K562 (cell line): ENCODE data around the gene FA2H. TPM values are rescaled to one million over a fixed set of nuclear protein-coding genes. Genes with fewer than 3 reads are reported as not detected.

Experiments used
- BHLHE40 ChIP-seq: IDR thresholded peaks from 2 replicates; pipeline ENCODE4 v1.6.1; 2011; ENCODE audit warnings: low read length, improper control_type of control experiment
- BRD9 ChIP-seq: fragments of 450-650 bp; IDR thresholded peaks from 2 replicates; pipeline ENCODE4 v1.6.1; 2018; ENCODE audit warnings: low read depth; ENCODE audit not compliant: partially characterized antibody
- BRF1 ChIP-seq: IDR thresholded peaks from 3 replicates; pipeline ENCODE4 v1.6.1; 2011; ENCODE audit warnings: borderline replicate concordance, mild to moderate bottlenecking; ENCODE audit not compliant: insufficient read length; ENCODE audit errors: extremely low read depth
- CC2D1A ChIP-seq: fragments of 450-650 bp; IDR thresholded peaks from 2 replicates; pipeline ENCODE4 v1.6.1; 2017; ENCODE audit warnings: mild to moderate bottlenecking
- CTBP1 ChIP-seq: fragments of 450-650 bp; IDR thresholded peaks from 2 replicates; pipeline ENCODE4 v1.6.1; 2016; ENCODE audit warnings: borderline replicate concordance
- DACH1 ChIP-seq: fragments of 450-650 bp; IDR thresholded peaks from 2 replicates; pipeline ENCODE4 v1.6.1; 2018; ENCODE audit not compliant: partially characterized antibody
- E2F5 ChIP-seq: sonication (generic); formaldehyde crosslinking; IDR thresholded peaks from 2 replicates; pipeline ENCODE4 v1.8.0; 2022; ENCODE audit warnings: mild to moderate bottlenecking, missing genetic modification reagents
- HMG20B ChIP-seq: fragments of 250-450 bp; sonication (Bioruptor Pico); IDR thresholded peaks from 2 replicates; pipeline ENCODE4 v1.5.0; 2021; ENCODE audit warnings: mild to moderate bottlenecking
- MECOM ChIP-seq: fragments of 250-450 bp; sonication (Bioruptor Pico); IDR thresholded peaks from 2 replicates; pipeline ENCODE4 v1.8.0; 2022; ENCODE audit warnings: inconsistent platforms
- NCOA1 ChIP-seq: fragments of 450-650 bp; IDR thresholded peaks from 2 replicates; pipeline ENCODE4 v1.6.1; 2016; ENCODE audit warnings: low read depth
- POLR2AphosphoS2 ChIP-seq: IDR thresholded peaks from 2 replicates; pipeline ENCODE4 v1.6.1; 2012; ENCODE audit warnings: low read length, improper control_type of control experiment
- POLR3G ChIP-seq: IDR thresholded peaks from 2 replicates; pipeline ENCODE4 v1.6.1; 2011; ENCODE audit not compliant: insufficient read length, insufficient replicate concordance; ENCODE audit errors: extremely low read depth
- TCF7 ChIP-seq: sonication (generic); IDR thresholded peaks from 2 replicates; pipeline ENCODE4 v1.6.1; 2016; ENCODE audit warnings: antibody characterized with exemption, borderline replicate concordance
- TFAP4 ChIP-seq: sonication (generic); formaldehyde crosslinking; IDR thresholded peaks from 2 replicates; pipeline ENCODE4 v1.8.0; 2022; ENCODE audit warnings: missing genetic modification reagents, mild to moderate bottlenecking, moderate library complexity, borderline replicate concordance
- ZBTB8A ChIP-seq: fragments of 450-650 bp; IDR thresholded peaks from 2 replicates; pipeline ENCODE4 v1.6.1; 2018; ENCODE audit warnings: mild to moderate bottlenecking, moderate library complexity; ENCODE audit not compliant: partially characterized antibody
- ZNF384 ChIP-seq: IDR thresholded peaks from 2 replicates; pipeline ENCODE4 v1.6.1; 2012; ENCODE audit warnings: low read depth, low read length, improper control_type of control experiment
- ZNF695 ChIP-seq: fragments of 450-650 bp; formaldehyde crosslinking; IDR thresholded peaks from 2 replicates; pipeline ENCODE4 v1.4.0; 2020; ENCODE audit warnings: mild to moderate bottlenecking, moderate library complexity
- ZNF764 ChIP-seq: fragments of 250-450 bp; sonication (Bioruptor Pico); IDR thresholded peaks from 2 replicates; pipeline ENCODE4 v1.4.0; 2020; ENCODE audit warnings: low read depth, mild to moderate bottlenecking, moderate library complexity
- polyA plus RNA-seq, 8 experiments: library from polyadenylated mRNA; depleted of rRNA in 4 of 8; stranded (reverse) in 5 of 8; unstranded in 3 of 8; fragments of >200 nt; fragmentation: Nextera tagmentation in 2 of 8; fragmentation: Illumina TruSeq in 1 of 8; extraction: Ambion mirVana in 2 of 8; extraction: Trizol in 1 of 8; gene quantifications; 2 replicates each; pipeline versions ENCODE4 v1.2.1 to v1.2.3, GENCODE V29; 2011 to 2014; ENCODE audit warnings: inconsistent platforms in 1 of 8, missing spikeins in 1 of 8
- total RNA-seq, 7 experiments: library from RNA; depleted of rRNA in 6 of 7; stranded (reverse); fragments of >200 nt in 6 of 7; fragmentation: Illumina TruSeq in 2 of 7; extraction: Trizol in 2 of 7; gene quantifications; 2 replicates each; pipeline versions ENCODE4 v1.2.1 to v1.2.3, GENCODE V29; 2011 to 2021; ENCODE audit warnings: low replicate concordance in 1 of 7
- TF ChIP-seq, protein P1 (sequence below): fragments of 450-650 bp; formaldehyde crosslinking; conservative IDR thresholded peaks from 2 replicates; pipeline ENCODE4 v1.4.0; 2022; ENCODE audit warnings: mild to moderate bottlenecking, missing genetic modification characterization
- TF ChIP-seq, protein P2 (sequence below): fragments of 150-350 bp; conservative IDR thresholded peaks from 2 replicates; pipeline ENCODE4 v1.6.1; 2014; ENCODE audit warnings: low read length
- TF ChIP-seq, protein P3 (sequence below): fragments of 450-650 bp; IDR thresholded peaks from 2 replicates; pipeline ENCODE4 v1.6.1; 2016; ENCODE audit warnings: low read depth, mild to moderate bottlenecking, moderate library complexity

Gene FA2H
- total and polyA plus RNA-seq, 9 of the 15 experiments (the other 6 are each of a cell fraction or from before 2014, with no cell fraction given): not detected

DNA sequence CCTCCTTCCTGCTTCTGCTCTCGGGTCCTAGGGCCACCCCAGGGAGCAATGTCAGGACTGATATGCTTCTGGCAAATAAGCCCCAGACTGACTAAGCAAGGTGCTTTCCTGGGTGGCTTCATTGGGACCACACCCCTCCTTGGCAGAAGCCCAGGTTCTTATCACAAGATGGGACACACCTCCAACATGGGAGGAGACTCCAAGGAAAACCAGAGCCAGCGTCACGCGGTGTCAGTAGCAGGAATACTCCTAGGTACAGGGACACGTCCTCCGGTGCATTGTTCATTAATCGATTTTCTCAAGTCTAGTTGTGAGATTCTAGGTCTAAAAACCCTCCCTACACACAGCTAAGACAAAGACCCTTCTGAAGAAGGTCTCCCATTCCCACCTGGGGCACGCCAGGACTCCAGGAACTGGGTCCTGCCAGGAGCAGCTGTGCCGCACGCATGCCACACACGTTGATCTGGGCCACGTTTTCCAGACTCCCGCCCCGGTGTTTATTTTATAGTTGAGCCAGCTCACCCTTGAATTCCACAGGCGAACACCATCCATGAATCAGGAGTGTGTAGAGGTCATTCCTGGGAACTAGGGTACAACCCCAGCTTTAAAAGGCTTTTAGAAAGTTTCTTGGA is 30.8 kb downstream of the FA2H start (continued):
- no peak for TF ChIP-seq ZNF695
- TF ChIP-seq TCF7: no peak
- TF ChIP-seq, protein P1, sequence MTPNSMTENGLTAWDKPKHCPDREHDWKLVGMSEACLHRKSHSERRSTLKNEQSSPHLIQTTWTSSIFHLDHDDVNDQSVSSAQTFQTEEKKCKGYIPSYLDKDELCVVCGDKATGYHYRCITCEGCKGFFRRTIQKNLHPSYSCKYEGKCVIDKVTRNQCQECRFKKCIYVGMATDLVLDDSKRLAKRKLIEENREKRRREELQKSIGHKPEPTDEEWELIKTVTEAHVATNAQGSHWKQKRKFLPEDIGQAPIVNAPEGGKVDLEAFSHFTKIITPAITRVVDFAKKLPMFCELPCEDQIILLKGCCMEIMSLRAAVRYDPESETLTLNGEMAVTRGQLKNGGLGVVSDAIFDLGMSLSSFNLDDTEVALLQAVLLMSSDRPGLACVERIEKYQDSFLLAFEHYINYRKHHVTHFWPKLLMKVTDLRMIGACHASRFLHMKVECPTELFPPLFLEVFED: no peak
- TF ChIP-seq TFAP4 (CRISPR knock-in tag): no peak
- no peak for TF ChIP-seq DACH1
- TF ChIP-seq BHLHE40: no peak
- TF ChIP-seq E2F5 (CRISPR knock-in tag): no peak
- peak; percentile 90; the same call in 1 of the 2 replicates for TF ChIP-seq CTBP1
- no peak for TF ChIP-seq BRD9
- TF ChIP-seq CC2D1A: no peak
- TF ChIP-seq, protein P2, sequence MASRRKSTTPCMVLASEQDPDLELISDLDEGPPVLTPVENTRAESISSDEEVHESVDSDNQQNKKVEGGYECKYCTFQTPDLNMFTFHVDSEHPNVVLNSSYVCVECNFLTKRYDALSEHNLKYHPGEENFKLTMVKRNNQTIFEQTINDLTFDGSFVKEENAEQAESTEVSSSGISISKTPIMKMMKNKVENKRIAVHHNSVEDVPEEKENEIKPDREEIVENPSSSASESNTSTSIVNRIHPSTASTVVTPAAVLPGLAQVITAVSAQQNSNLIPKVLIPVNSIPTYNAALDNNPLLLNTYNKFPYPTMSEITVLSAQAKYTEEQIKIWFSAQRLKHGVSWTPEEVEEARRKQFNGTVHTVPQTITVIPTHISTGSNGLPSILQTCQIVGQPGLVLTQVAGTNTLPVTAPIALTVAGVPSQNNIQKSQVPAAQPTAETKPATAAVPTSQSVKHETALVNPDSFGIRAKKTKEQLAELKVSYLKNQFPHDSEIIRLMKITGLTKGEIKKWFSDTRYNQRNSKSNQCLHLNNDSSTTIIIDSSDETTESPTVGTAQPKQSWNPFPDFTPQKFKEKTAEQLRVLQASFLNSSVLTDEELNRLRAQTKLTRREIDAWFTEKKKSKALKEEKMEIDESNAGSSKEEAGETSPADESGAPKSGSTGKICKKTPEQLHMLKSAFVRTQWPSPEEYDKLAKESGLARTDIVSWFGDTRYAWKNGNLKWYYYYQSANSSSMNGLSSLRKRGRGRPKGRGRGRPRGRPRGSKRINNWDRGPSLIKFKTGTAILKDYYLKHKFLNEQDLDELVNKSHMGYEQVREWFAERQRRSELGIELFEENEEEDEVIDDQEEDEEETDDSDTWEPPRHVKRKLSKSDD: no peak
- TF ChIP-seq NCOA1: no peak
- no peak for TF ChIP-seq POLR2AphosphoS2
- TF ChIP-seq ZNF384: no peak
- TF ChIP-seq MECOM (CRISPR knock-in tag): no peak
- TF ChIP-seq ZBTB8A: no peak
- no peak for TF ChIP-seq HMG20B (CRISPR knock-in tag)
- TF ChIP-seq BRF1: no peak
- TF ChIP-seq ZNF764: no peak
- no peak for TF ChIP-seq POLR3G
- TF ChIP-seq, protein P3, sequence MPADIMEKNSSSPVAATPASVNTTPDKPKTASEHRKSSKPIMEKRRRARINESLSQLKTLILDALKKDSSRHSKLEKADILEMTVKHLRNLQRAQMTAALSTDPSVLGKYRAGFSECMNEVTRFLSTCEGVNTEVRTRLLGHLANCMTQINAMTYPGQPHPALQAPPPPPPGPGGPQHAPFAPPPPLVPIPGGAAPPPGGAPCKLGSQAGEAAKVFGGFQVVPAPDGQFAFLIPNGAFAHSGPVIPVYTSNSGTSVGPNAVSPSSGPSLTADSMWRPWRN: no peak
